ENCODE data around the gene HDAC2.
A peak's percentile ranks its signal among the peaks of the same experiment; 100 is the strongest.

- TF ChIP-seq, protein P1, sequence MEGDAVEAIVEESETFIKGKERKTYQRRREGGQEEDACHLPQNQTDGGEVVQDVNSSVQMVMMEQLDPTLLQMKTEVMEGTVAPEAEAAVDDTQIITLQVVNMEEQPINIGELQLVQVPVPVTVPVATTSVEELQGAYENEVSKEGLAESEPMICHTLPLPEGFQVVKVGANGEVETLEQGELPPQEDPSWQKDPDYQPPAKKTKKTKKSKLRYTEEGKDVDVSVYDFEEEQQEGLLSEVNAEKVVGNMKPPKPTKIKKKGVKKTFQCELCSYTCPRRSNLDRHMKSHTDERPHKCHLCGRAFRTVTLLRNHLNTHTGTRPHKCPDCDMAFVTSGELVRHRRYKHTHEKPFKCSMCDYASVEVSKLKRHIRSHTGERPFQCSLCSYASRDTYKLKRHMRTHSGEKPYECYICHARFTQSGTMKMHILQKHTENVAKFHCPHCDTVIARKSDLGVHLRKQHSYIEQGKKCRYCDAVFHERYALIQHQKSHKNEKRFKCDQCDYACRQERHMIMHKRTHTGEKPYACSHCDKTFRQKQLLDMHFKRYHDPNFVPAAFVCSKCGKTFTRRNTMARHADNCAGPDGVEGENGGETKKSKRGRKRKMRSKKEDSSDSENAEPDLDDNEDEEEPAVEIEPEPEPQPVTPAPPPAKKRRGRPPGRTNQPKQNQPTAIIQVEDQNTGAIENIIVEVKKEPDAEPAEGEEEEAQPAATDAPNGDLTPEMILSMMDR (IDR thresholded peaks at IDR 0.05): peak; percentile 55 to 74 (median 70)
- TF ChIP-seq POLR2A (IDR thresholded peaks at IDR 0.05): no peak
These were observed 34.6 kb downstream of the HDAC2 start for GRCh38 chr6:113936093-113936934.

Measured in adrenal gland (tissue), 5 donors.